Inflammatory macrophage treated with lipopolysaccharide for 1 hour (primary cell): Measurements from ENCODE around the gene SPDYE17.
"Not testable (repeated sequence)": the region's sequence is repeated elsewhere in the genome, so short reads cannot be mapped to it uniquely, and the experiment has no call there.

ENCODE experiments used
- DNase-seq, 2 donors: peaks; one replicate each; pipeline ENCODE4 v3.0.0-alpha.2; 2020 to 2022

Gene SPDYE17, protein sequence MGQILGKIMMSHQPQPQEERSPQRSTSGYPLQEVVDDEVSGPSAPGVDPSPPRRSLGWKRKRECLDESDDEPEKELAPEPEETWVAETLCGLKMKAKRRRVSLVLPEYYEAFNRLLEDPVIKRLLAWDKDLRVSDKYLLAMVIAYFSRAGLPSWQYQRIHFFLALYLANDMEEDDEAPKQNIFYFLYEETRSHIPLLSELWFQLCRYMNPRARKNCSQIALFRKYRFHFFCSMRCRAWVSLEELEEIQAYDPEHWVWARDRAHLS

DNA sequence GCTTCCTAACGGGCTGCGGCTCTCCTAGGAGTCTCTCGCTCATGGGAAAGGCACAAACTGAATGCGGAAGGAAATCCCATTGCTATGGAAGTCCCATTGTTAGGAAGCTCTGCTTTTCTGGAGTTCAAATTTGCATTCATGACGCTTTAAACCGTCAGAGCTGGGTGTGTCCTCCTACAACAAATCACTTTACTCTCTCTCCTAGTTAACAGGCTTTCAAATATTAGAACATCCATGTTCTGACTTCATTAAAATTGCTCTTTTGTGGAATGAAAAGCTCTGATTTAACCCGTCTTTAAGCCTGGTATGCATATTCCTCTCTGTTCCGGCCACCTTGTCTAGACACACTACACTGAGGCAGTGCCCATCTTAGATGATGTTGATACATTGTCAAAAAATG, at the start of gene SPDYE17:
Gene SPDYE17, minus strand, starts transcription at position 101 of the 400 bp plus-strand sequence. CDS start 1,791 bp downstream, outside the sequence.
- not testable (repeated sequence) for DNase-seq

DNA sequence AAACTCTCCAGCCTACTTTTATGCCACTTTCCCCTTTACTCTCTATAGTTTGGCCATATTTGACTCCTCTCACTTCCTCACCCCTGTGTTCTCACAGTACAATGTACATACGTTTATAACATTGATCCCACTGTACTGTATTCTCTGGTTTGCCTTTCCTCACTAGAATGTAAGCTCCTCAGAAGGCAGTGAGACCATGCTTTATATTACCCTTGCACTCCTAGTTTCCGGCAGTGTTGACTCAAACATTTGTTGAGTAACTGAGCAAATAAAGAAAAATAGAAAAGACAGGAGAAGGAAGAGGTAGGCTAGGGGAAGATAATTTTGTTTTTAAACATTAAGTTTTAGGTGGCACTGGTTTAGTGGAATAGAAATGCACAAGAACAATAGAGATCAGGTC, 48.1 kb upstream of the SPDYE17 start:
- DNase-seq = not testable (repeated sequence)

DNA sequence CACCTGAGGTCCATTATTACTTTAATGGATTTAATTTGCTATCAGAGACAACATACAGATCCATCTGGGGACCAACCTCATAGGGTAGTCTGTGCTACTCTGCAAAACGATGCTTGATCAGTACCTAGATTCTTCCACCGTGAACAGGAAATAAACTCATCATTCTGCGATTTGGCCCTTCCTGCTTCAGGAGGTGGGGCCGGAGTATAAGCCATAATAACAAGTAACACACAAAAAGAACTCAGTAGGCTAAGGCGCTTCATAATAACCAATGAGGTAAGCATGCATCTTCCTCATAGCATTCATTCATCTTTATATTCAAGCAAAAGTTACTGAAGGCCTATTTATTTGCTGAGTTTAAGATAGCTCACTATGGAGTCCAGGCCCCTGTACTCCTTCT, 47.5 kb upstream of the SPDYE17 start:
- not testable (repeated sequence) for DNase-seq

DNA sequence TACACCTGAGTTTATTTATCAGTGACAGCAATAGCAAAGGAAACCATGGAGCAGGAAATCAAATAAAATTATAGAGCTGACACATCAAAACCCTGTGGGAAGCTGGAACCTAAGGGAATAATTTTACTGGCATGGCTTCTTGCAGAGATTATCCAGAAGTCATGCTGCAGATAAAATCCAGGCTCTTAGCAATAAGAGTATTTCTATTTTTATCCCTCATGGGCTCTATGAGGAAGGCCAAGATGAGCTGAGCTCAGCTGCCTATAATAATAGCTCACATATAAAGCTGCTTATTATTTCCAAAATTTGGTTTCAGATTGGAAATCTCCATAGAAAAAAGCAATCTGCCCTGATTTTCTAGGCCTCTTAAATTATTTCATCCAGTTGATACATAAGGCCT, 47.0 kb upstream of the SPDYE17 start:
- DNase-seq = not testable (repeated sequence)

DNA sequence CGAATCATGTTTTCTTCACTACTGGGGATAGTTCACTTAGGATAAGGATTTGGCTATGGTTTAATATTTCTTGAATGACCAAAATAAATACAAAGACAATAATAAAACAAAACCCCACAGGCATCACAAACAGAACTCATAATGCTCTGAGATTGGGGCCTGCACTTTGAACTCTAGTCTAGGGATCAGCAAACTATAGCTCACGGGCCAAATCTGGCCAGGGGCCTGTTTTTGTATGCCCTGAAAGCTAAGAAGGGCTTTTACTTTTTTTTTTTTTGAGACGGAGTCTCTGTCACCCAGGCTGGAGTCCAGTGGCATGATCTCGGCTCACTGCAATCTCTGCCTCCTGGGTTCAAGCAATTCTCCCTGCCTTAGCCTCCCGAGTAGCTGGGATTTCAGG, 44.9 kb upstream of the SPDYE17 start:
- DNase-seq = not testable (repeated sequence)

DNA sequence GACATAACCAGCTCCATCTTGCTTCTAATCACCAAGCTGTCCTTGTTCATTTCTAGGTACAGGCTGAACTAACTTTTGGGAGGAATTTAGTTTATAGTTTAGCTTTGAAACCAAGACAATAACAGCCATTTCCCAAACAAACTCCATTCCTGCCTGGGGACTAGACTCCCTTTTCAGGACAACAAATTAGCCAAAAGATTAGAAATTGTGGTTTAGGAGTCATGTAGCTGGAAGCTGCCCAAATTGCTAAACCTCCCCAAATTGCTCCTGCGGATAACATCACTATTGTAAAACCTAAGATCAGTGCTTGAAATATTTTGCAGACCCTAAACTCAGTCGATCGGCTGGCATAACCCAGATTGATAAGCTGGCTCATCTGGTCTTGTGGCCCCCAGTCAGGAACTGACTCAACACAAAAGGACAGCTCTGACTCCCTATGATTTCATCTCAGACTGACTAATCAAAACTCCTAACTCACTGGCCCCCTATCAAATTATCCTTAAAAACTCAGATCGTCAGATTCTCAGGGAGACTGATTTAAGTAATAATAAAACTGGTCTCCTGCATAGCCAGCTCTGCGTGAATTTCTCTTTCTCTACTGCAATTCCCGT, 42.7 kb upstream of the SPDYE17 start:
- DNase-seq = not testable (repeated sequence)

DNA sequence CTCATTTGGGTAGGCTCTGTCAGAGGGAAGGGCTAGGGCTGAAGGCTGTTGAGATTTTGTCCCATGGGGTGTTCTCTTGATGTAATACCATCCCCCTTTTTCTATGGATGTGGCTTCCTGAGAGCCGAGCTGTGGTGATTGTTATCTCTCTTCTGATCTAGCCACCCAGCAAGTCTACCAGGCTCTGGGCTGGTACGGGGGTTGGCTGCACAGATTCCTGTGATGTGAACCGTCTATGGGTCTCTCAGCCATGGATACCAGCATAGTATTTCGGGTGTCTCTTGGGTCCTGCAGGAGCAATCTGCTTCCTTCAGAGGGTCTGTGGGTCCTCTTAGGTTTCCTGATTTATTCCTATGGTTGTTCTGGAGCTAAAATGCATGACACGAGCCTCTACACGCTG, 38.9 kb upstream of the SPDYE17 start:
- DNase-seq = not testable (repeated sequence)

DNA sequence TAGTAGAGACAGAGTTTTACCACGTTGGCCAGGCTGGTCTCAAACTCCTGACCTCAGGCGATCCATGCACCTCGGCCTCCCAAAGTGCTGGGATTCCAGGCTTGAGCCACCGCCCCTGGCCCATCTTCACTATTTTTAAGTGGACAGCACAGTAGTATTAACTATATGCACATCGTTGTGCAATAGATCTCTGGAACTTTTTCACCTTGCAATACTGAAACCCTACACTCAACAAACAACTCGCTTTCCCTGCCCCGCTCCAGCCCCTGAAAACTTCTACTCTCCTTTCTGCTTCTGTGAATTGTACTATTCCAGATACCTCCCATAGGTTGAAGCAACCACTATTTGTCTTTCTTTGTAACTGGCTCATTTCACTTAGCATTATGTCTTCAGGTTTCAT, 33.7 kb upstream of the SPDYE17 start:
- DNase-seq = not testable (repeated sequence)

DNA sequence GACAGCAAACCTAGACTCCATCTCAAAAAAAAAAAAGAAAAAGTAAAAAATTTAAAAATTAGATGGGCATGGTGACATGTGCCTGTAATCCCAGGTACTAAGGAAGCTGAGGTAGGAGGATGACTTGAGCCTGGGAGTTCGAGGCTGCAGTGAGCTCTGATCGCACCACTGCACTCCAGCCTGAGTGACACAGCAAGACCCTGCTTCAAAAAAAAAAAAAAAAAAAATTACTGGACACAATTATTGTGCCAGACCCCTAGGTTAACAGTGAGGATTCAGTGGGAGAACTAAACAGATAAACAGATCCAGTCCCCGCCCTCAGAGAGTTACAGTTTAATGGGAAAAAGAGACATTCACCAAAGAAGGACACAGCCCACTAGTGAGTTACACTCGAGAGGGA, 31.6 kb upstream of the SPDYE17 start:
- DNase-seq = not testable (repeated sequence)

DNA sequence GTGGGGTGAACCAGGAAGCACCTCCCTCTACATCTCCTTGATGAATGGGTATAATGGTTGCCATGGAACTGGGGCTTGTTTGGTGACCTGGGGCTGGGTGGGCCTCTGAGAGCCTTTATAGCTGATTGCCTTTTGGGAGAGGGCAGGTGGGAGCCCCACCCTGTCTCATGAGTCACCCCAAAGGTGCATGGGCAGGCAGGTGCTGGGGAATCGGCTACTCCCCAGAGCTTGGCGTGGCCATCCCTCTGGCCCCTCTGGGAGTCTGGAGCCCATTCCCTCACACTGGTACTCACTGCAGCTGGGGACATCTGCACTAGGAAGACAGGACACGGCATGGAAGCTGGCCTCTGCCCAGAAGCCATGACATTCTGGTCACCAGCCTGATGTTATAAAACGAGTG, 30.4 kb upstream of the SPDYE17 start, which contains the start of gene SPDYE18:
Gene SPDYE18, minus strand, starts transcription at position 2 of the 400 bp plus-strand sequence. CDS start 2,046 bp downstream, outside the sequence.
- DNase-seq = not testable (repeated sequence)

DNA sequence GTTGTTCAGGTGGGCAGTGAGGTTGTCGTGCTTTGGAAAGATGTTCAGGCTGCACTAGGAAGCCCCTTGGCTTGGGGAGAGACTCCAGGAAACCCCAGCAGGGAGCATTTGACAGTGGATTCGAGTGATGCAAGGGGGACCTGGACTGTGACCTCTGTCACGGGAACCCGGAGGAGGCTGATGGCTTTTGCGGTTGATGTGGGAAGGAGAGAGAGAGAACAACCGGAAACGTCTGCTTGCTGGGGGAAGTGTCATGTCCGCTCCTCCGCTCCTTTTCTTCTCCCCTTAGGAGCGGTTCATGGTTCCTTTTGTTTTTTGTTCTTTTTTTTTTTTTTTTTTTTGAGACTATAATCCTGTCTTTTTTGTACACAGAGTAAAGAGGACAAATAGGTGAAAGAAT, 5.8 kb downstream of the SPDYE17 start:
- not testable (repeated sequence) for DNase-seq

DNA sequence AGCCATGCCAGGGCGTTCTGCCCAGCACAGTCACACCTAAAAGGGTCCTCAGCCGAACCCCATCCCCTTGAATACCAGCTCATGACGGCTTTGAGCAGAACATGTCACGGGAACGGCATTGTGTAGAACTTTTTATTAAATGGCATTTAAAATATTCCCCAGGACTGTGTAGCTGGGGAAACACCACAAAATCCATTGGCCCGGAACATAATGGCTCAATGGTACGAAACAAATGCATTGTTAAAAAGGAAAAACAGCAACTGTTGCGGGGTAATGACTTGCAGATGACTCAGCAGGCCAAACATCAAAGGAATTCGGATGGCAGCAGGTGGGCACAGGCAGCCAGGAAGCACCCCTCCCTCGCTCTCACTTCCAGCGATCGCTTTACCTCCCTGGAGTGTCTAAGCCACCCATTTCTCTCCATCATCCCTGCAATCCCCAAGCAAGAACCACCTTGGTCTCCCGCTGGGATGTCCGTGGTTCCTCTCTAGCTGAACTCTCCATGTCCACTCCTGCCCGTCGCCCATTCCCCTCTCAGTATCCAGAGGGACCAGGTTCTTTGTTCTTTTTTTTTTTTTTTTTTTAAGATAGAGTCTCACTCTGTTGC, 22.0 kb downstream of the SPDYE17 start:
- DNase-seq = not testable (repeated sequence)

DNA sequence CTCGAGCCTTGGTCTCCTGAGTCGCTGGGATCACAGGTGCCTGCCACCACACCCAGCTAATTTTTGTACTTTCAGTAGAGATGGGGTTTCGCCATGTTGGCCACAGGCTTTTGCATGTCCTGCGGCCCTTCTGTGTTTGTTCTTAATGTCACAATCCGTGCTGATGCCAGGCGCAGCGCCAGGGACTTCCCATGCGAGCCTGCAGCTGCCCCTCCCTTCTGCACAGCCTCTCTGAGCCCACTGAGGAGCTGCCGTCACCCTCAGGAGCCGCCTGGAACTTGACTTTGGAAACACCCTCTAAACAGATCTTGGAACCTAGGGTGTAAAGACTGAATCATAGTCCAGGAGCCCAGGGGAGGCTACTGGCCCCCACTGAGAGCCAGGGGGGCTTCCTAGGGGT, 24.2 kb downstream of the SPDYE17 start:
- DNase-seq = not testable (repeated sequence)

DNA sequence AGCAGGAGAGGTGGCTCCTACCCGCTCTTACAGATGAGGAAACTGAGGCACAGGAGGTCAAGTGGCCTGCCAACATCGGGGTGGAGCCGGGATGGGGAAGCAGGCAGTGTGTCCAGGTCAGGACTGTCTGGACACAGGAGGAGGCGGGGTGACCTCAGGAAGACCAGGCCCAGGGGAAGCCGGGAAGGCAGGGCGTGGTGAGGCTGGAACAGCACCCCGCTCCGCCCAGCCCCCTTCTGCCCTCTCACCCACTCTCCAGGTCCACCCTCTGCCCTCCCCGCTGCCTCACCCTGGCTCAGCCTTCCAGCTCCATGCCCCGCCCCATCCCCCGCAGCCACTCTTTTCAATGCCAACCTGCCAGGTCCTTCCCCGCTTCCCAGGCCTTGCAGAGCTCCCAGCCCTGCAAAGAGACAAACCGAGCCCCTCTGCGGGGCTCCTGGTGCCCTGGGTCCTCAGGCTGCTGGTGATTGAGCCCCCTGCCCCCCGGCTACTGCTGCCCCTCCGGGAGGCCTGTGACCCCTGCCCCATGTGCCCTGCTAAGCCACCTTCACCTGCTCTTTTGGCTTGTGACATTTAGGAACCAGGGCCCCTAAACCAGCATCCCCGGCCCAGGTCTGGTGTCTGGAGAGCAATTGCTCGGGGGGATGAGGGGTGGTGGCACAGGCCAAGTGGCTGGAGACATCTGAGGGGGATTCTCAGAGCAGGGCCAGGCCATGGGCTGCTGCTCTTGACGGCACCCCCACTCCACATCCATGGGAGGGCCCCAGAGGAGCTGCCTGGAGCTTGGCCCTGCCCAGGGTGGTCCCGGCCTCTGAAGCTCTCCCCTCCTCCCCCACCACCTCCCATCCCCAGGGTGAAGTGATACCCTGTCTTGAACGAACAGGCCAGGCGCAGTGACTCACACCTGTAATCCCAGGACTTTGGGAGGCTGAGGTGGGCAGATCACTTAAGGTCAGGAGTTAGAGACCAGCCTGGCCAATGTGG, 25.7 kb downstream of the SPDYE17 start:
- not testable (repeated sequence) for DNase-seq

DNA sequence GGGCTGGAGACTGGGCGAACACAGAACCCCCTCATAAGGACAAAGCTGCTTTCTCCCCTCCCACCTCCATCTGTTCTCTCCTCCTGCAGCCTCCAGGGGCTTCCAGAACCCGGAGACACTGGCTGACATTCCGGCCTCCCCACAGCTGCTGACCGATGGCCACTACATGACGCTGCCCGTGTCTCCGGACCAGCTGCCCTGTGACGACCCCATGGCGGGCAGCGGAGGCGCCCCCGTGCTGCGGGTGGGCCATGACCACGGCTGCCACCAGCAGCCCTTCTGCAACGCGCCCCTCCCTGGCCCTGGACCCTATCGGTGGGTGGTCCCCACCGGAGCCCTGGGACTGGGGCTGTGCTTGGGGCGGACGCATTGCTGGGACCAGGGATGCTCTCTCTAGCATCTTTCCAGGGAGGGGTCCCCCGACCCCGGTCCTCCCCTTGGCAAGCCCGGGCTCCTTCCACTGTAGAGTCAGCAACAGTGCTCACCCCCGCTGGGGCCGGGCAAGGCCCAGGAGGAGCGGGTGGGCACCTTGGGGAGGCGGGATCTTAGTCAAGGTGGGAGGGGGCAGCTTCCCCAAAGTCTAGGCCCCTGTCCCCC, 26.6 kb downstream of the SPDYE17 start:
- DNase-seq = not testable (repeated sequence)

DNA sequence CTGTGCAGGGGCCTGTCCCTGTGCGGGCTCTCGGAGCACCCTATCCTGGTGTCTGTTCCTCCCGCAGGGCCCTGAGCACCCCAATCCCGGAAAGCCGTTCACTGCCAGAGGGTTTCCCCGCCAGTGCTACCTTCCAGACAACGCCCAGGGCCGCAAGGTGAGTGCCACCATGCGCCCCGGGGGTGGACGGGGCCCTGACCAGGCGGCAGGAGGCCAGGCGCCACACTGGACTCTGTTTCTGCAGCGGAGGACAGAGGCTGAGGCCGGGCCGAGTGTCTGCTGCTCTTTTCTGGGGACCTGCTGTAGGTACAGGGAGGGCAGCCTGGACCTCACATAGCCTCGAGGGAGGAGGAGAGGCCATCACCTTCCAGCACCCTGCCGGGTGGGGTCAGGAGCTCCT, 28.0 kb downstream of the SPDYE17 start:
- not testable (repeated sequence) for DNase-seq

DNA sequence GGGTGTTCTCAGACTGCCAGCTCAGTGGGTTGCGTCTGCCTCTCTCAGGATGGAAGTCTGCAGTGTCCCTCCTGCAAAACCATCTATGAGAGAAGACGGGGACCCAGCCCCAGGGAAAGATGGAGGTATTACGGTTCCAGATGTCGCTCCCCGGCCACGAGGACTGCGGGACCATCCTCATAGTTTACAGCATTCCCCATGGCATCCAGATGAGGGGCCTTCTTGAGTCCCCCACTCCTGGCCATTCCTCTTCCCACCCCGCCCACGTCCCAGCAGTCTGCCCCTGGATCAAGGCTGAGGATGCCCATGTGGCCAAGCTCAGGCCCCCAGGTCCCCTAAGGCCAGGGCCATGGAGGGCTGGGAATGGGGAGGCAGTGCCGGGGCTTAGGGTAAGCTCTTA, 28.9 kb downstream of the SPDYE17 start:
- DNase-seq = not testable (repeated sequence)

DNA sequence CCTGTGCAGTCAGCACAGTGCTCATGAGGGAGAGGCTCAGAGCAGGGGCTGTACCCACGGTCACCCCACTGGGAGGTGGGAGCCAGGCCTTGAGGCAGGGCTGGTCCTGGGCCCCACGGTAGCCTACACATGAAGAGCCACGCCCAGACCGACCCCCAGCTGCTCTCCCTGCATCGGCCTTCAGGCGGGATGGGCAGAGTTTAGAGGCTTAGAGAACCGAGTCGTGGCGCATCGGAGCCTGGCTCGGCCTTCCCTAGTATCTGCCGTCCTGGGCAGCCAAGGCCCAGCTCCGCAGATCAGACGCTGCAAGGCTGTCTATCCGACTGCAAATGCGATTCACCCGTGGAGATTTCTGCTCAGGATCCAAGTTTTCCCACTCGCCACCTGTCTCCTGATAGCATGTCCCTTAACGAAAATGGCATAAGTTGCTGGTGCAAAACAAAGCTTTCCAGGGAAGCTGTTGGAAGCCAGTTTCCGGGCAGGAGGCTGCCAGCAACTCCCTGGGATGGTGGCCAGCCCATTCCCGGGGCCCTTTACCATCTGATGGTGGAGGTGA, 29.4 kb downstream of the SPDYE17 start:
- DNase-seq = not testable (repeated sequence)

DNA sequence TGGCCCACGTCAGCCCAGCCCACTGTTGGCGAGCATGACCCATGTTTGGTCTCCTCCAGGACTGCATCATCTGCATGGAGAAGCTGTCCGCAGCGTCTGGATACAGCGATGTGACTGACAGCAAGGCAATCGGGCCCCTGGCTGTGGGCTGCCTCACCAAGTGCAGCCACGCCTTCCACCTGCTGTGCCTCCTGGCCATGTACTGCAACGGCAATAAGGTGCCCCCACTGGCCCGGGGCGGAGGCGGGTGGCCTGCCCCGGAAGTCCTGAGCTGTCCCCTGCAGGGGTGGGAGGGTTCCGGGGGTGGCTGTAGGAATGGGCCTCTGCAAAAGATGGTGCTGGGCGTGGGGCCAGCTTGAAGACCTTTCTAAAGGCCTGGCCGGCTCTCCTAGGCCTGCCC, 30.1 kb downstream of the SPDYE17 start:
- not testable (repeated sequence) for DNase-seq

DNA sequence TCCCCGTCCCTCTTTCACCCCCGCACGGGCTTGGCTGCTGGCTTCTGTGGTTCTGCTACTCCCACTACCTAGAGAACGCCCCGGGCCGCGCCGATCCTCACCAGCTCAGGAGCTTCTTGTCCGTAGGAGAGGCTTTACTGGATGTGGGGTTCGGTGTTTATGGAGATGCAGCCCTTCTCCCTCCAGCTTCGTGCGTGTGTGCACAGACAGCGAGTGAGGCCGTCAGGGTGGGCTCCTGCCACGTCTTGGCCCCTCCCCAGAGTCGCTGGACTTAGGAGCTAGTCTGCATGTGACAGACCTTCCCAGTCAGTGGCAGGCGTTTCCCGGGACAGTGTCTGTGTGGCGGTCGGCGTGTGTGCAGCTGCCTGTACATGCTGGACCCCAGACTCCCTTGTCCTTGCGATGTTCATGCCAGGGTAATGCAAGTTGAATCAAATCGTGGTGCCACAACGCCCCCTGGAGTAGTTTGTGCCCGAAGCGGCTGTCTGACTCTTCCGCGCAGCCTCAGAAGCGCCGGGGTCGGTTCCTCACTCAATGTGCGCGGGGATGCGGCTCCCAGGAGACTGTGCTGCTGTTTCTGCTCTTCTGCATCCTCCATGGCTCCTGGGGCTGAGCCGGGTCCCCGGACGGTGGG, 32.6 kb downstream of the SPDYE17 start:
- DNase-seq = not testable (repeated sequence)

DNA sequence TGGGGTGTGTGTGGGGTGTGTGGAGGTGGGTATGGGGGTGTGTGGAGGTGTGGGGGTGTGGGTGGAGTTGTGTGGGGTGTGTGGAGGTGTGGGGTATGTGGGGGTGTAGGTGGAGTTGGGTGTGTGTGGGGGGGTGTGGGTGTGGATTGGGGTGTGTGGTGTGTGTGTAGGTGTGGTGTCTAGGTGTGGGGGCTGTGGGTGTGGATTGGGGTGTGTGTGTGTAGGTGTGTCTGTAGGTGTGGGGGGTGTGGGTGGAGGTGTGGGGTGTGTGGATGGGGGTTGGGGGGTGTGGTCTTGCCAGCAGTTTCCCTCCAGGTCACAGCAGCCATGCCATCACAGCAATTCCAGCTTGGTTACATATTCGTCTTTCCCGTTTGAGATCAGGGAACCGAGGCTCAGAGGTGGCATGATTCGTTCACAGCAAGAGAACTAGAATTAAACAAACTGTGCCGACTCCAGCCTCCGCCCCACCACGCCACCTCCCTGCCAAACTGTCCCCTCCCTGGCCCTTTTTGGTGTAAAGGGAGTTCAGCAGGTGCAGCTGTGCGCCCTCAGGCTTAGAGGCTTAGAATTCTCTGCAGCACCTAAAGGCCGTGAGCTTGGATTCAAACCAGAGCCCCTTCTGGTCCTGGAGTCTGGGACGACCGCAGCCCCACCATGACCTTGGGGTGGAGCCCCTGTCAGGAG, 33.3 kb downstream of the SPDYE17 start:
- DNase-seq = peak in 1 of 2 donors; percentile 0
